Memory B cell (primary cell): ENCODE data around the gene PTPRE.

Experiments used
- ATAC-seq: fragments of 150-1000 bp; cut with Tn5 transposase; 2 replicates; pipeline ENCODE4 v1.10.0; 2021; ENCODE audit warnings: low read depth, mild to moderate bottlenecking, moderate library complexity
- DNase-seq, 2 donors: peaks; one replicate each; pipeline ENCODE4 v3.0.0; 2022; ENCODE audit warnings: low spot score in 2 of 2
- H3K27ac Mint-ChIP-seq: one replicate; pipeline ENCODE4 v1.8.0; 2022; ENCODE audit warnings: mild to moderate bottlenecking, moderate library complexity, mixed read lengths
- H3K27me3 Mint-ChIP-seq: one replicate; pipeline ENCODE4 v1.8.0; 2022; ENCODE audit warnings: mixed read lengths
- H3K36me3 Mint-ChIP-seq: one replicate; pipeline ENCODE4 v1.8.0; 2022; ENCODE audit warnings: mild to moderate bottlenecking, mixed read lengths
- H3K4me1 Mint-ChIP-seq: one replicate; pipeline ENCODE4 v1.8.0; 2022; ENCODE audit warnings: mixed read lengths
- H3K4me3 Mint-ChIP-seq: one replicate; pipeline ENCODE4 v1.8.0; 2022; ENCODE audit warnings: mild to moderate bottlenecking, moderate library complexity, mixed read lengths
- H3K9me3 Mint-ChIP-seq: one replicate; pipeline ENCODE4 v1.8.0; 2022; ENCODE audit warnings: mixed read lengths

The PTPRE gene

DNA sequence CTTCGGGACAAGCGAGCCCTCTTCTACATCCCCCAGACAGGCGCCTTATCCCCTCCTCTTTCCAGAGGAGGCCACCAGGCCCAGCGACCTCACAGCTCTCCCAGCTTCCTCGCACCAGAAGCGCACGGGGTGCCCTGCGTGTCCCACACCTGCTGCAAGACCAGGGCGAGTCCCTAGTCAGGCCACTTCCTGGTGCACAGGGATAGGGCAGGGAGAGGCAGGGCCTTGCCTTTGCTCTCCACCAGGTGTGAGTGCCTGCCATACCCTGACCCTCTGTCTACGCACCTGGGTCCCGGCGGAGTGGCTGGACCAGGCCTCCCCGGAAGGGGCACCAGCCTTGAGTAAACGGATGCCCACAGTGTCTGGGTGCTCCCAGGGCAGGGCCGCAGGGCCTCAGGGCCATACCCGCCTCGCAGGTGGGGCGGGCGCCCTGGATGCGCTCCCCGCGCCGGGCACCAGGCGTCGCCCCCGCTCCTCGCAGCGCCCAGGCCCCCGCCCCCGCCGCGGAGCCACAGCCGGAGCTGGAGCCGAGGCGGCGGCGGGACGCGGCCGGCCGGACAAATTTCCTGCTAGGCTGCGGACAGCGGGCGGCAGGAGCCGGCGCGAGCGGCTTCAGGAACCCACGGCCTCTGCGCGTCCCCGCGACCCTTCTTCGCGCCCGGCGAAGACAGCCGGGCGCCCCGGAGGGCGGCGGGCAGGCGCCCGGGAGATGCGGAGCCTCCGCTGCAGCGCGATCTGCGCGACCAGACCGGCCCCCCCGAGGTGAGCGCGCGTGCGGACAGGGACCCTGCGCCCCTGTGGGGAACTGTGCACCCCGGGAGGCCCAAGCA is at the start of gene PTPRE:
Gene PTPRE, plus strand, starts transcription at position 556 of the 830 bp plus-strand sequence. CDS start 133,779 bp downstream, outside the sequence.
- Mint-ChIP-seq H3K36me3 (no peaks in the 10 kb centered on the region), H3K27ac (no peak within 1 kb of the TSS), H3K9me3 (no peaks in the 10 kb centered on the region), H3K4me1 (peaks cover 4% of the 10 kb centered on the region), H3K27me3 (peaks cover 25% of the 10 kb centered on the region), H3K4me3 (peak within 1 kb of the TSS; percentile 10)
- peak; percentile 97 for ATAC-seq
- peak; percentile 64 to 69 for DNase-seq

GRCh38 chr10:127860592-127860991 is 46.3 kb upstream of the PTPRE start:
- Mint-ChIP-seq H3K9me3 (peaks cover 7% of the 10 kb centered on the region), H3K4me1 (peaks cover under 1% of the 10 kb centered on the region), H3K4me3 (no peak overlapping the region), H3K27ac (no peak overlapping the region), H3K36me3 (peaks cover 7% of the 10 kb centered on the region), H3K27me3 (no peaks in the 10 kb centered on the region)
- no peak for DNase-seq
- no peak for ATAC-seq

DNA sequence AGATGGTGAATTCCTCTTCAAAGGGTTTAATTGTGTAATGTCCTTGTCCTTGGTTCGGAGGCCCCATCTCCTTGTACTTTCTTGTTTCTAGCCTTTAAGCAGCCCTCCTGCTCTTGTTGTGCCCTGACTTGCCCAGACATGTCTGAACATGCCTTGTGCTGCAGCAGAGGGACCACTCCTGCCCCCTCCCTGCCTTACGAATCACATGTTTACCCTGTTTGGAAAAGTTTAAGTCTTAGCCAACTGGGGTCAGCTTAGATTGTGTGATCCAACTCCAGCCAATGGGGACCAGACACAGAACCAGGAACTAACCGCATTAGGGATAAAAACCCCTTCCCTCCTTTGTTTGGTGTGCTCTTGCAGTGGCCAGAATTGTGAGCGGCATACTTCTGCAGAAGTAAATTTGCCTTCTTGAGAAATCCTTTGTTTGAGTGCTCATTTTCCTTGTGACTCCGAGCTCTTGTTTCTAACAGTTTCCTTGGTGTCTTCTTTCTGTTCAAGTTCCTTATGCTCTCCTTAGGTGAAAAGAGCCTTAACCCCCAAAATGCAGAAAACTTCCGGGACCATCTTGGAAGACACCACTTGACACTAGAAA is 43.6 kb upstream of the PTPRE start:
- H3K36me3 Mint-ChIP-seq, result peaks cover 7% of the 10 kb centered on the region
- no peak overlapping the region for H3K27ac Mint-ChIP-seq
- H3K9me3 Mint-ChIP-seq, result peaks cover 7% of the 10 kb centered on the region
- no peaks in the 10 kb centered on the region for H3K4me1 Mint-ChIP-seq
- DNase-seq (no peak), ATAC-seq (no peak)
- H3K27me3 Mint-ChIP-seq, result peaks cover 3% of the 10 kb centered on the region
- H3K4me3 Mint-ChIP-seq, result no peak overlapping the region

DNA sequence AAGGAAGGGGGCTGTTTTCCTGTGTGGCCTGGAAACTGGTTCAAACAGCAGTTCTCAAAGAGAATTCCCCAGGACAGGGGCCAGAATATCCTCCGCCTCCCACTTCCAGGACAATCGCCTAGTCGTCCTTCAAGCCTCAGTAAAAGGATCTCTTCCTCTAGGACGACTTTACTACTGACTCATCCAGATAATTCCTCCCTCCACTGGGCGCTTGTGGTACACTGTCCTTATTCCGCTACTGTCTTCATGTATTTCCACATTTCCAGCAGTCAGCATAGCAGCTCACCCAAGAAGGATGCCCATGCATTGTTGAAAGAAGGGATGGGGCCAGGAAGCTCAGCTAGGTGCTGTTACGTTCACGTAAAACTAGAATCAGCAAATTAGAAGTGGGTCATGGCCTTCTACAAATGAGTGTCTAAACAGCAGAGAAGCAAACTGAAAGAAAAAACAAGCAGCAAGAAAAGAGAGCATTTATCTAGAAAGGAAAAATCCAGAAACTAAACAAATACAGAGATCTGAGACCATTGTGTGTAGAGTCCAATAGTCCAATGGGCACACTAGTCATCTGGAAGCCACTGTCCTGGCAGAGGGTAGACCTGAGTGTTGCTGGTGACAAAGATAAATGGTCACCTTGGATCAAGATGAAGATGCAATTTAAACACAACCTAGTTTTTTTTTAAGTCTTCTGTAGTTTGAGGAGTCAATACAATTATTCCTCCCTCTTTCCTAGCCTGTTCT is 40.5 kb upstream of the PTPRE start:
- H3K36me3 Mint-ChIP-seq, result peaks cover 8% of the 10 kb centered on the region
- peaks cover 8% of the 10 kb centered on the region for H3K9me3 Mint-ChIP-seq
- no peak overlapping the region for H3K4me3 Mint-ChIP-seq
- DNase-seq, result no peak
- ATAC-seq, result no peak
- peaks cover 7% of the 10 kb centered on the region for H3K27me3 Mint-ChIP-seq
- no peak overlapping the region for H3K27ac Mint-ChIP-seq
- no peaks in the 10 kb centered on the region for H3K4me1 Mint-ChIP-seq

- no peak overlapping the region for H3K27ac Mint-ChIP-seq
Measured at GRCh38 chr10:127867805-127868204, 39.1 kb upstream of the PTPRE start.

GRCh38 chr10:127869329-127869728 is 37.6 kb upstream of the PTPRE start:
- Mint-ChIP-seq H3K9me3 (peaks cover 5% of the 10 kb centered on the region), H3K27ac (no peak overlapping the region), H3K36me3 (peaks cover 1% of the 10 kb centered on the region), H3K27me3 (peaks cover 12% of the 10 kb centered on the region), H3K4me3 (no peak overlapping the region), H3K4me1 (peaks cover 2% of the 10 kb centered on the region)
- DNase-seq (no peak), ATAC-seq (no peak)

More at GRCh38 chr10:127867805-127868204, 39.1 kb upstream of the PTPRE start:
- Mint-ChIP-seq H3K36me3 (peaks cover 8% of the 10 kb centered on the region), H3K27me3 (peaks cover 11% of the 10 kb centered on the region), H3K9me3 (peaks cover 8% of the 10 kb centered on the region), H3K4me3 (no peak overlapping the region), H3K4me1 (no peaks in the 10 kb centered on the region)
- DNase-seq, result no peak
- no peak for ATAC-seq

GRCh38 chr10:127871631-127872010 is 35.3 kb upstream of the PTPRE start:
- H3K4me1 Mint-ChIP-seq, result peaks cover 2% of the 10 kb centered on the region
- peaks cover 9% of the 10 kb centered on the region for H3K27me3 Mint-ChIP-seq
- no peak overlapping the region for H3K27ac Mint-ChIP-seq
- no peak for DNase-seq
- H3K9me3 Mint-ChIP-seq, result peaks cover 5% of the 10 kb centered on the region
- no peak for ATAC-seq
- no peak overlapping the region for H3K4me3 Mint-ChIP-seq
- peaks cover 1% of the 10 kb centered on the region for H3K36me3 Mint-ChIP-seq

DNA sequence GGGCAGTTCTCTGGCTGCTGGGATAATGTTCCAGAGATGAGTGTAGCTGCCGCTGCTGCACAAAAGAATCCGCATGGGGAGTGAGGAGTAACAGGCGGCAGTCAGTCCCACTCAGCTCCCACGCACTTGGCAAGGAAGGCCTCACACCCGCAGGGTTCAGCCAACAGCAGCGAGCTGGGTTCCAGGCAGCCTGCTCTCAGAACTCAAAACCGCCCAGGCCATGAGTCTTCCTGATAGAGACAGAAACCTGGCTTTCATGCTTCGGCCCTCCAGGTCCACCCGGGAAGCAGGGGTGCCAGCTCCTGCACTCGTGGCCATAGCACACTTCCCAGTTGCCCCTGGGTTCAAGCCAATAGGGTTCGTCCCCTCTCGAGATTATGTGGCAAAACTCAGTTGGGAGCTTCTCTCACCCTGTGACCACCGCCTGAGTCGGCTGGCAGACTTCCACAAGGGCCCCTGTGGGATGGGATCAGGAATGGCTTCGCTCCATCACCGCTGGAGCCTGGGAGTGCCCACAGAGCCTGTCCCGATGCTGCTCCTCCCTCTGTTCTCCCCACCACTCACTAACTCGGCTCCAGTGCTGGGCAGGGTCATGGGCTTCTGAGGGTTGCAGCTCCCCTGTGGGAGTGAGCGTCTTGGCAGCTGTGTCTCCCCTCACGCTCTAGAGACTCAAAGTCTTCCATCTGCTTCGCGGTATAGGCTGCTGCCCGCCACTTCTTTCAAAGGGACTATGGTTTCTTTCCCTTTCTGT is 34.7 kb upstream of the PTPRE start:
- ATAC-seq (no peak), DNase-seq (no peak)
- H3K9me3 Mint-ChIP-seq, result peaks cover 5% of the 10 kb centered on the region
- H3K27me3 Mint-ChIP-seq, result peaks cover 9% of the 10 kb centered on the region
- peaks cover 2% of the 10 kb centered on the region for H3K4me1 Mint-ChIP-seq
- no peak overlapping the region for H3K27ac Mint-ChIP-seq
- H3K4me3 Mint-ChIP-seq, result no peak overlapping the region
- peaks cover 1% of the 10 kb centered on the region for H3K36me3 Mint-ChIP-seq

DNA sequence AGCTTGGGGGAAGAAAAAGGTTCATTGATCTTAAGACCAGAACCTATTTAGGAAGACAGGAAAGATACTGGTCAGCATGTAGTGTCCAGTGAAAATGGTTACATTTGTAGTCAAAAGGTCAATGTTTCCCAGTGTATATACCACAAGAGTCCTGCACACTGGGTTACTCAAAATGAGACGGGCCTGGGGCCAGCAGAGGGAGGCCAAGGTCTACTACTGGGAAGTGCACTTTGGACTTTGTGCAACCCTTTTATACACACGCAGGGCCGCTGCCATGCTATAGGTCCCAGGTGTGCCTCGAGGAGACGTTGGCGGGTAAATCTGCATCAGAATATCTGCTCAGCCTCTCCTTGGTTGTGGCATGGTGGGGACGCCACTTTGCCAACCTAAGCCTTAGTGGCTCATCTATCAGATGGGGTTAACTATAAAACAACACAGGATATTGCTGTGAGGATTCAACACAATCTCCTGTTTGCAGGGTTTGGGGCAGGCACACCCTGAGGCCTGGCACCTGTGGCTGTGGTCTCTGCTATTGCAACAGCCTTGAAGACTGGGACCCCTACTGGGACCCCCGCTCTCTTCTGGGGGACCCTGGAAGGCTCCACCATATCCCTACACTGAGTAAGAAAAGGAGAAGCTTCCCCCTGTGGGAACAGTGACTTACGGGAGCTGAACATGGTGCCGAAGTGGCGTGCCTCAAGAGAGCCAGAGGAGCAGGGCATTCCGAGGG is 33.9 kb upstream of the PTPRE start:
- peaks cover 5% of the 10 kb centered on the region for H3K9me3 Mint-ChIP-seq
- peaks cover 1% of the 10 kb centered on the region for H3K36me3 Mint-ChIP-seq
- no peak overlapping the region for H3K27ac Mint-ChIP-seq
- no peak overlapping the region for H3K4me3 Mint-ChIP-seq
- peaks cover 2% of the 10 kb centered on the region for H3K4me1 Mint-ChIP-seq
- DNase-seq (no peak), ATAC-seq (no peak)
- peaks cover 9% of the 10 kb centered on the region for H3K27me3 Mint-ChIP-seq

- no peak overlapping the region for H3K4me3 Mint-ChIP-seq
- ATAC-seq (no peak), DNase-seq (no peak)
- peaks cover 7% of the 10 kb centered on the region for H3K27me3 Mint-ChIP-seq
- H3K9me3 Mint-ChIP-seq, result peaks cover 2% of the 10 kb centered on the region
- no peak overlapping the region for H3K27ac Mint-ChIP-seq
- peaks cover 1% of the 10 kb centered on the region for H3K36me3 Mint-ChIP-seq
- peaks cover 2% of the 10 kb centered on the region for H3K4me1 Mint-ChIP-seq
Measured at GRCh38 chr10:127873901-127874470, 32.9 kb upstream of the PTPRE start.

DNA sequence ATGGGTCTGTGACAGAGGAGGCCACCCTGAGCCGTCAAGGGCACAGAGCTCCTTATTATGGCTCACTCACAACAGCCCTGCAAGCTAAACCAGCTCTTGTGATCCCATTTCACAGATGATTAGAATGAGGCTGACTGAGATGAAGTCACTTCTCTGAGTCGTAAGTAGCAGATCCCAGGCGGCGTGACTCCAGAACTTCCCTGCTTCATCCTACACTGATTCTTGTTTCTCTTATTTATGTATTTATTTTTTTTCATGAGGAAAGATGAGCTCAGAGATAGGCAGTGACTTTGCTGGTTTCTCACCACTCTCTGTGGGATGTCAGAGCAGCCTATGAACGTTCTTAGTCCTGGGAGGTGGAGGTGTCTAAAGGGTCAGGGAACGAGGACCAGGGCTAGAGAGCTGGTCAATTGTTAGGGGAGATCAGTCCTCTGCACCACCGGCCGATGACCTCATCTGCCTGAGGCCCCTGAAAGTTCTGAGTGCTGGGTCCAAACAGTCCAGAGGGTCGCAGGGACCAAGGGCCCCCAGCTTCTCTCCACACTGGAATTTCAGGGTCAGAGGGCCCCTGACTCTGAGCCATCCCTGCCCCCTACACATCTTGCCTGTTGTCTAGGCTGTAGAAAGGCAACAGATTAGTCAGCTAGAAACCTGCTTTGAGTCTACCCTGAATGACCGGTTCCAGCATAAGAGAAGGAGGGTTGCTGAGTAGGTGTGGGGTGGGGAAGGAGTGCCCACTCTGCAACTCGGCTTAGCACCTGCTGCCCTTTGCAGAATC is 32.0 kb upstream of the PTPRE start:
- Mint-ChIP-seq H3K4me3 (no peak overlapping the region), H3K27me3 (peaks cover 7% of the 10 kb centered on the region), H3K36me3 (no peaks in the 10 kb centered on the region), H3K27ac (no peak overlapping the region), H3K4me1 (peaks cover 2% of the 10 kb centered on the region), H3K9me3 (no peaks in the 10 kb centered on the region)
- DNase-seq (no peak), ATAC-seq (no peak)

GRCh38 chr10:127875449-127875765 is 31.5 kb upstream of the PTPRE start:
- H3K4me3 Mint-ChIP-seq, result no peak overlapping the region
- H3K36me3 Mint-ChIP-seq, result no peaks in the 10 kb centered on the region
- H3K9me3 Mint-ChIP-seq, result no peaks in the 10 kb centered on the region
- peaks cover 3% of the 10 kb centered on the region for H3K4me1 Mint-ChIP-seq
- ATAC-seq (no peak), DNase-seq (no peak)
- H3K27ac Mint-ChIP-seq, result no peak overlapping the region
- H3K27me3 Mint-ChIP-seq, result peaks cover 7% of the 10 kb centered on the region
